IPS-18c (cell line): ENCODE data around the gene PPP2R2B.

Source experiments
- H3K4me3 ChIP-seq: 2 replicates; pipeline ENCODE4 v1.7.0; 2013; ENCODE audit warnings: low read depth, mild to moderate bottlenecking, low read length, moderate library complexity; ENCODE audit not compliant: insufficient read depth
- H3K9me3 ChIP-seq: one replicate; pipeline ENCODE4 v1.6.1; 2013; ENCODE audit warnings: mild to moderate bottlenecking, low read length, moderate library complexity; ENCODE audit not compliant: control insufficient read depth, insufficient read depth

Gene PPP2R2B

DNA sequence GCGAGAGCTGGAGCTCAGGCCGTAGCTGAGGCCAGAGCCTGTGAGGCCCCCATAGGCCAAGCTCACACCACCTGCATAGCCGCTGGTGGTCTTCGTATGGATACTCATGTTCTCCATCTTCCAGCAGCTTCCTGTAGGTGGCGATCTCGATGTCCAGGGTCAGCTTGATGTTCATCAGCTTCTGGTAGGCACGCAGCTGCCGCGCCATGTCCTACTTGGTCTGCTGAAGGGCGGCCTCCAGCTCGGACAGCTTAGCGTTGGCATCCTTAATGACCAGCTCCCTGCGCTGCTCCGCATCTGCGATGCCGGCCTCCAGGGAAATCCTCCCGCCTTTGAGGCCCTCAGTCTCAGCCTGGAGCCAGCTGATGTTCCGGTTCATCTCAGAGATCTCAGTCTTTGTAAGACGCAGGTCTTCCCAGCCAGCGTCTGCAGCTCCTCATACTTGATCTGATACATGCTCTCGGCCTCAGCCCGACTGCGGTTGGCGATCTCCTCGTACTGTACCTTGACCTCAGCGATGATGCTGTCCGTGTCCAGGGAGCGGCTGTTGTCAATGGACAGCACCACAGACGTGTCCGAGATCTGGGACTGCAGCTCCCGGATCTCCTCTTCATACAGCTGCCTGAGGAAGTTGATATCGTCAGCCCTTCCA, 172.1 kb downstream of the PPP2R2B start:
- Histone ChIP-seq H3K9me3 (no peaks in the 10 kb centered on the region), H3K4me3 (no peak overlapping the region)

DNA sequence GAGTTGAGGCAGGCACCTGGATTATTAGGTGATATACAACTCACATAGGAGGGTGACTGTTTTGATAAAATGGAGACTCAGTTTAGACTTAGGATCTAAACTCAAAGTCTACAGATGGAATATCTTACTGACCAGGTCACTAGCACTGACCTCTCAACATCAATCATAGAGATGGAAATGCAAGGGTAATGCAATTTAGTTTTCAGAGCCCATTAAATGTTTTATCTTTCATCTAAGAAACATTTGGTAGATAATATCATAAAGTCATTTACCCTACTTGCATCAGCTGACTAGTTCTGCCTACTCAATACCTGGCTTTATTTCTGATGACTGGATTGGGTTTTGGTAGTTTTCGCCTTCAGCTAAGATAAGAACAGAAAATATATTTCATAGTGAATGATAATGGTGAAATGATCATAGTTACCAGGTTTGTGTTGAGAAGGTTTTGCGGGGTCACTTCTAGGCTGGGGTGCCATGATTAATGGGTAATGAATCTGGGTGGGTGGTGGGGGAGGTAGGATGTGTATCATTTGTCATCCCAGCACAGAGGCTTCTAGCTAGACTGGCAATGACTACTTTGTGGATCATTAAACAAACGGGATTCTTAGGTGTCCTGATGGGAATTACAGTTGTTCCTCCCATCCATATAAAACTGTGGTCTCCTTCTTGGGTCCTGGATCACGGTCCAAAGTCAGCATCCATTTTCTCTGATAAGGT, 173.4 kb downstream of the PPP2R2B start:
- Histone ChIP-seq H3K4me3 (no peak overlapping the region), H3K9me3 (no peaks in the 10 kb centered on the region)

DNA sequence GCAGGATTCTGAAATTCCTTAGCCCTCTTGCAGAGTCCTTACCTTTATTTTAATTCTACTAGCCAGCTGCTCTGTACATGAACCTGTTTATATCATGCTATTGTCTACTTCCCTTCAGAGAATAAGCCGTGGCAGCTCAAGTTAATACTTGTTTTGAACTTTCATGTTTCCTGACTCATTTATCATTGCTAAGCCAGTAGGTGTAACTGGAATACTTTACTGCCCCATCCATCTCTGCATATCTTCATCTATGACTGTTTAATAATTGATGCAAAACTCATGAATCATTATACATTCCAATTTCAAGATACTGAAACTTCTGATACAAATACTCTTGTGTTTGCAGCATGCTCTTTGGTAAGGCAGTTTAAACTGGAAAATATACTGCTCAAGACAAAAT, 174.7 kb downstream of the PPP2R2B start:
- Histone ChIP-seq H3K9me3 (no peaks in the 10 kb centered on the region), H3K4me3 (no peak overlapping the region)

DNA sequence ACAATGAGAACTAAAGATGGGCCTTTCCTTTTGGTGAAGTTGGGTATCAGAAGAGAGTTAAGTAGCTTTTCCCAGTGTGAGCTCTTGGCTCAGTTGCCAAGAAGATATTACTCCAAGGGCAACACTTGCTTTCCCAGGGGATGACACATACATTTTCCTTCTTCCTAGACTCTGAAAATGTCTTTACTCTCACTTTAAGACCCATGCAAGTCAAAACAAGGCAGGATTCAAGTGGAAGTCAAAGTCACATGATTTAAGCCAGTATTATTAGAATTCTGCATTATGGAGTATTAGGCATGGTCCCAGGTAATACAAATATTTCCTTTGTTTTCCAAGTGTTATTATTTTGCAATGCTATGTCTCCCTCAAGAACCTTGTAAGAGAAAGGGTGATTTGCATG, 175.1 kb downstream of the PPP2R2B start:
- H3K4me3 ChIP-seq = no peak overlapping the region
- H3K9me3 ChIP-seq = no peaks in the 10 kb centered on the region

- H3K4me3 ChIP-seq = no peak overlapping the region
Measured at GRCh38 chr5:146699664-146700418, 178.7 kb downstream of the PPP2R2B start.

GRCh38 chr5:146699138-146699537, 179.4 kb downstream of the PPP2R2B start:
- Histone ChIP-seq H3K9me3 (no peaks in the 10 kb centered on the region), H3K4me3 (no peak overlapping the region)

More at GRCh38 chr5:146699664-146700418, 178.7 kb downstream of the PPP2R2B start:
- H3K9me3 ChIP-seq = no peaks in the 10 kb centered on the region

- Histone ChIP-seq H3K4me3 (no peak overlapping the region), H3K9me3 (no peaks in the 10 kb centered on the region)
Measured at GRCh38 chr5:146698651-146699050, 179.9 kb downstream of the PPP2R2B start.

DNA sequence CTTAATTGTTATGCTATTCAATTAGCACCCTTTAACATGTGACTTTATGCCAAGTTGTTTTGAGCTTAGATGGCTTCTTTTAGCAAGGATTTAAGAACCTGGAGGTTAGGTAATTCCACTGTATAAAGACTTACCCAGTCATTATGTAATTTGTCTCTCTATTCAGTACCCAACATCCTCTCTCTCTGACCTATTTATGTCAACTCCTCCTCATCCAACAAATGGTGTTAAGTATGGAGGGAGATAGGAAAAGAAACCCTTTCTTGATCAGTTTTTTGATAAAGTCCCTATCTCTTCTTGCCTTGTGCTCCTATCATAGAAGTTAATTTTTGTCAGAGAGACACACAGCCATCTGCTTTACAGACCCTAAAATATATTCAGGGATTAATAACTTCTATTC, 181.3 kb downstream of the PPP2R2B start:
- H3K4me3 ChIP-seq = no peak overlapping the region
- no peaks in the 10 kb centered on the region for H3K9me3 ChIP-seq

DNA sequence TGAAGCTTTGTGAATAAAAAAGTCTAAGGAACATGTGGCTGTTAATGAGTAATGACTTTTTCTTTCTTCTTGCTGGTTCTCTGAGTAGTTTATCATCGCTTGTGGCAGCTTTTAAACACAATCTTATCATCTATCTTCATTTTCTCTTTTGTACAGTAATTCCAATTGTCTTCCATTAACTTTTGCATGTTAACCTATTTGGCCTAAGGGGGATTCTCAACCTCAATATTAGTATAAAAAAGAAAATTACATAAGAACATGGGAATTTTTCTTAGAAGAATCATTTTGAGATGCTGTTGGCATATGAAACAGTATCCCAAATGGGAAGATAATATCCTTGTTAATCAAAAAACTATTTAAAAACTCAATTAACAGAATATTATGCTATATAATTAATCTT, 182.9 kb downstream of the PPP2R2B start:
- Histone ChIP-seq H3K9me3 (no peaks in the 10 kb centered on the region), H3K4me3 (no peak overlapping the region)

GRCh38 chr5:146690880-146691355, 187.6 kb downstream of the PPP2R2B start:
- H3K4me3 ChIP-seq = no peak overlapping the region
- no peaks in the 10 kb centered on the region for H3K9me3 ChIP-seq

- Histone ChIP-seq H3K9me3 (no peaks in the 10 kb centered on the region), H3K4me3 (no peak overlapping the region)
Measured at GRCh38 chr5:146687630-146688029, 190.9 kb downstream of the PPP2R2B start.

GRCh38 chr5:146683861-146684260, 194.7 kb downstream of the PPP2R2B start:
- H3K4me3 ChIP-seq = no peak overlapping the region
- no peaks in the 10 kb centered on the region for H3K9me3 ChIP-seq

- Histone ChIP-seq H3K4me3 (no peak overlapping the region), H3K9me3 (no peaks in the 10 kb centered on the region)
Measured at GRCh38 chr5:146682899-146683532, 195.5 kb downstream of the PPP2R2B start.

DNA sequence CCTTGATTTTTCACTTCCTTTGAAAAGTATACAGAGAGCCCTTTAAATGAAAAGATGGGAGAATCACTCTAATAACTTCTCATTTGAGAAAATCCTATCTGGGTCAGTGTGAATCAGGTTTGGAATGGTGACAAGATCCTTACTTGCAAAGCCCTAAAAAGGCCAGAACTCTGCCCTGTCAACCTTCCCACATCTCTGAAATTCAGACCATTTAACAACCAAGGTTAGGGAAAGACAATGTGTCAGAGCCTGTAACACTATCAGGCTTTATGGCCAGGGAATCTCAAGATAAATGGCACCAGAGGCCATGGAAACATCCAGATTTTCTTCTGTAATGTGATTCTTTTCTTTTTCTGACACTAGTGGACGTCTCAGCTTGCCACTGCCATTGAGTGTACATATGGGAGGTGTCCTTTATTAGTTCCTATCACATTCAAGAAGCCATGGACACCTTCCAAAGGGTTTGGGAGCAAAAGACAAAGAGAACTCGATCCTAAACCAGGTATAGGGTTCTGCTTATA, 196.9 kb downstream of the PPP2R2B start:
- no peaks in the 10 kb centered on the region for H3K9me3 ChIP-seq
- H3K4me3 ChIP-seq = no peak overlapping the region

GRCh38 chr5:146680846-146681584, 197.5 kb downstream of the PPP2R2B start:
- Histone ChIP-seq H3K4me3 (no peak overlapping the region), H3K9me3 (no peaks in the 10 kb centered on the region)

- Histone ChIP-seq H3K9me3 (no peaks in the 10 kb centered on the region), H3K4me3 (no peak overlapping the region)
Measured at GRCh38 chr5:146675636-146676035, 202.9 kb downstream of the PPP2R2B start.

DNA sequence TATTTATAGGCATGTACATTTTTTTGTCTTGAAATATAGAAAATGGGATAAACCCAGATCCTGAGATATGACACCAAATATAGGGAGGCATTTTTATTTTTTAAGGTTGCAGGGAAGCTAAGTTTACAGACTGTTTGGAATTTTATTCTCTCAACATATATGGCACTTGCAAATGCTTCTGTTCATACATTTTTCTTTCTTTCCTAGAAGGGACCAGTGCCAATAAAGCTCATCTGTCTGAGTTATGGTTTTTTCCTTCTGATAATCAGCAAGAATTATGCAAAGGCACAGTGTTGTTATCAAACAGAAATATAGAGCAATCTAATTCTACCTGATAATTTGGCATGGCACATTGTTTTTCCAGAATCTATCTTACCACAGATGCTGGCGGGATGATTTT, 205.7 kb downstream of the PPP2R2B start:
- H3K9me3 ChIP-seq = no peaks in the 10 kb centered on the region
- H3K4me3 ChIP-seq = no peak overlapping the region
